Ramos (cell line): ENCODE results near the gene IL10RB.

ENCODE experiments used
- in situ Hi-C: fragments of 300-500 bp; cut with MboI; formaldehyde crosslinking; loops from one replicate; pipeline ENCODE4 v1.14.3; 2022; ENCODE audit warnings: low sequenced_read_pairs; ENCODE audit not compliant: unreplicated experiment

The IL10RB gene

GRCh38 chr21:33324291-33325221, 58.4 kb downstream of the IL10RB start, which contains the start of gene IFNAR1:
IFNAR1 (plus strand) TSS chr21:33324970; CDS start chr21:33325056, 86 bp downstream.
- in situ Hi-C loops: no loop called here

DNA sequence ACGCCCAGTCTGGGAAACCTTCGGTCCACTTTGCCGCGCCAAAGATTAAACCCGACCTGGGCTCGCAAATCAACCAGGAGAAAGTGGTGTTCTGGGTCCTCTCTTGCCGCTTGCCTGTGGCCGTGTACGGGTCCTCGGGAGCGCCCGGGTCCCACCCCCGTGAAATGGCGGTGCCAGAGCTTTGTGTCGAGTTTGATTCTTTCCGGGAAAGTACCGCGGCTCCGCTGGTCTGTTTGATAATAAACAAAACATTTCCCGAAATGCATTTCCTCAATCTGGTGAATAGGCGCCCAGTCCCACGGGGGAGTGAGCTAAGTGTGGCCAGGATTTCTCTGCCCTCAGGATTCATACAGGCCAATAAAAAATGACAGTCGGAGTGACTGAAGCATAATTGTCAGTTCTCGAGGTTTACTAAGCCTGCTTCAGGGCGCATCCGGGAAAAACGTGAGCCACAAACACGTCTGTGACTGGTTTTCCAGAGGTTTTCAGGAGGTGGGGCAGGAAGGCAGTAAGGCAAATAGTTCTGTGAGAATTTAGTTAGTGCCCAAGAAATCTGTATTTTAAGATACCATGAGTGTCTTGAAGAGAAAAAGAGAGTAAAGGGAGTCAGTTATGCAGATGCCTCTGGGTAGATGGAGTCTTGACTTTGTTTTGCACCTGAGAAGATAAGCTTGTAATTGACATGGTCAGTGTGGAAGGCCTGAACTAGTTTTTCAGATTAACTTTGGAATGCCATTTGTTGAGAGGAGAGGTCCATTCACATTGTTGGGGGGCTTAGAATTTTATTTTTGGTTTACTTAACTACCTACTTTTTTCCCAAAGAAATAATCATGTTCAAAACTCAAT, 59.3 kb downstream of the IL10RB start:
- in situ Hi-C loops: no loop called here

- in situ Hi-C loops: no loop called here
These were observed 61.2 kb downstream of the IL10RB start for GRCh38 chr21:33327326-33327725.

- in situ Hi-C loops: no loop called here
These were observed 61.7 kb downstream of the IL10RB start for GRCh38 chr21:33327792-33328433.

- in situ Hi-C loops: no loop called here
These were observed 64.6 kb downstream of the IL10RB start for GRCh38 chr21:33330726-33331125.

GRCh38 chr21:33332143-33332542, 66.0 kb downstream of the IL10RB start:
- in situ Hi-C loops: no loop called here

GRCh38 chr21:33334191-33334590, 68.0 kb downstream of the IL10RB start:
- in situ Hi-C loops: no loop called here

- in situ Hi-C loops: no loop called here
These were observed 68.7 kb downstream of the IL10RB start for GRCh38 chr21:33334824-33335223.

DNA sequence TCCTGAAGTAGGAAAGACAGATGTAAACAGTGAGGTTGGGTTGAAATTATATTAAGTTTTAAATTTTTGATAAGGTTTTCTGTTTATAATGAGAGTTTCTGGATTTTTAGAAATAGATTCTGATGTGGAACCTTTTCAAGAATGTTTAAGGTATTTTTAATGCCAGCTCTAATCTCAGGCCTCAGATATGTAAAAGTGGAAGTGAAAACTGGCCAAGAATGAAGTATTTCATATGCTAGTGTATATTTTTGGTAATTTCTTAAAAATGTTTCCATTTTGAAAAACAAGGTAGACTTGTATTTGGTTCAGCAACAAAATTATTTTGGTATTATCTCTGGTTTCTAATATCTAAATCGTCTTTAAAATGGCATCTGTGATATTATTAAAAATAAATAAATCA, 73.0 kb downstream of the IL10RB start:
- in situ Hi-C loops: no loop called here

- in situ Hi-C loops: no loop called here
These were observed 73.8 kb downstream of the IL10RB start for GRCh38 chr21:33339918-33340317.

- in situ Hi-C loops: no loop called here
These were observed 79.6 kb downstream of the IL10RB start for GRCh38 chr21:33345751-33346238.
